ENCODE results near the gene ADAMTS8.

DNA sequence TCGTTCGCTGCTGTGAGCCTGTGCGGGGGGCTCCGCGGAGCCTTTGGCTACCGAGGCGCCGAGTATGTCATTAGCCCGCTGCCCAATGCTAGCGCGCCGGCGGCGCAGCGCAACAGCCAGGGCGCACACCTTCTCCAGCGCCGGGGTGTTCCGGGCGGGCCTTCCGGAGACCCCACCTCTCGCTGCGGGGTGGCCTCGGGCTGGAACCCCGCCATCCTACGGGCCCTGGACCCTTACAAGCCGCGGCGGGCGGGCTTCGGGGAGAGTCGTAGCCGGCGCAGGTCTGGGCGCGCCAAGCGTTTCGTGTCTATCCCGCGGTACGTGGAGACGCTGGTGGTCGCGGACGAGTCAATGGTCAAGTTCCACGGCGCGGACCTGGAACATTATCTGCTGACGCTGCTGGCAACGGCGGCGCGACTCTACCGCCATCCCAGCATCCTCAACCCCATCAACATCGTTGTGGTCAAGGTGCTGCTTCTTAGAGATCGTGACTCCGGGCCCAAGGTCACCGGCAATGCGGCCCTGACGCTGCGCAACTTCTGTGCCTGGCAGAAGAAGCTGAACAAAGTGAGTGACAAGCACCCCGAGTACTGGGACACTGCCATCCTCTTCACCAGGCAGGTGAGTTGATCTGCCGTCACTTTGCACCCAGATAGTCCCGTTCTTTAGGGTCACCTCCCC lies 21.0 kb upstream of the ADAMTS8 start:
- no peak for TF ChIP-seq CTCF (IDR thresholded peaks at IDR 0.05)
- TF ChIP-seq POLR2A (IDR thresholded peaks at IDR 0.05), result no peak

Data from heart left ventricle (tissue), 13 donors.